GM13977 (cell line): ENCODE data around the gene NET1.
"Not testable (repeated sequence)": the region's sequence is repeated elsewhere in the genome, so short reads cannot be mapped to it uniquely, and the experiment has no call there.

Source experiments
- DNase-seq: peaks from one replicate; pipeline ENCODE4 v3.0.0; 2012; ENCODE audit warnings: low spot score
- in situ Hi-C: fragments of 300-500 bp; cut with MboI; formaldehyde crosslinking; loops from one replicate; pipeline ENCODE4 v1.12.0; 2022; ENCODE audit warnings: low sequenced_read_pairs, low pct_unique_long_range_greater_than_20kb, mixed read lengths, inconsistent platforms; ENCODE audit not compliant: unreplicated experiment
- TF ChIP-seq, protein P1 (sequence below): IDR thresholded peaks from 2 replicates; pipeline ENCODE4 v1.5.1; 2012; ENCODE audit warnings: mild to moderate bottlenecking, control low read depth; ENCODE audit not compliant: insufficient read depth; ENCODE audit errors: extremely low read depth, missing control alignments

The NET1 gene

DNA sequence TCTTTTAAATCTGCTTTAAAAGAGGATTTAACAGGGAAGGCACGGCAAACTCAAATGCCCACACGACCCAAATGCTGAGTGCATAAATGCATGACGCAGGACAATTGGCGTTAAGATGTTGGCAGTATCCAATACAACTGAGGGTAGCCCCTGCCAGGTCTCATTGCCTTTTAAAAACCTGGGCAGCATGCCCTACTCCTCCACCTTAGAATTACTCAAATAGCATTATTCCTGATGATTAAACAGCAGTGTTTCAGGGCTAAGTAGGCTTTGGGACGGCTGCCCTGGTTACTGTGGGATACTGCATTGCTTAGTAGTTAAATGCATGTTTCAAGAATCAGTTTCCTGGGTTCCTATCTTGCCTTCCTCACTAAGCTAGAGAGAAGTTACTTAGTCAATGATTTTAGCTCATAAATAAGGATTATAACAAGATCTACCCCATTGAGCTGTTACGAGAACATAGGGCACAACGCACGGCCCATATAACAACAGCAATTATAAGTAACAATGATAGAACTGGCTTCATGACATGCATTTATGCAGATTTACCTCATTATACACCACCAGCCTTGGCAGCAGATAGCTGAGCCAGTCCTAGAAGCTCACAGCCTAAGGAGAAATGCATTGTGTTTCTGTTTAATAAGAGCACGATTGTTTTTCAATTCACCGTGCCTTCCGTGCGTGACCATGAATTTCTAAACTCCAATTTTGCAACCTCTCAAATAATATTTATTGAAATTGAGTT is 15.6 kb upstream of the NET1 start:
- no peak for DNase-seq
- in situ Hi-C loops, result loop anchor here (25.0 kb wide), 1 partner anchor 559 kb away; the partner anchor contains the start of gene AKR1E2
- TF ChIP-seq, protein P1, sequence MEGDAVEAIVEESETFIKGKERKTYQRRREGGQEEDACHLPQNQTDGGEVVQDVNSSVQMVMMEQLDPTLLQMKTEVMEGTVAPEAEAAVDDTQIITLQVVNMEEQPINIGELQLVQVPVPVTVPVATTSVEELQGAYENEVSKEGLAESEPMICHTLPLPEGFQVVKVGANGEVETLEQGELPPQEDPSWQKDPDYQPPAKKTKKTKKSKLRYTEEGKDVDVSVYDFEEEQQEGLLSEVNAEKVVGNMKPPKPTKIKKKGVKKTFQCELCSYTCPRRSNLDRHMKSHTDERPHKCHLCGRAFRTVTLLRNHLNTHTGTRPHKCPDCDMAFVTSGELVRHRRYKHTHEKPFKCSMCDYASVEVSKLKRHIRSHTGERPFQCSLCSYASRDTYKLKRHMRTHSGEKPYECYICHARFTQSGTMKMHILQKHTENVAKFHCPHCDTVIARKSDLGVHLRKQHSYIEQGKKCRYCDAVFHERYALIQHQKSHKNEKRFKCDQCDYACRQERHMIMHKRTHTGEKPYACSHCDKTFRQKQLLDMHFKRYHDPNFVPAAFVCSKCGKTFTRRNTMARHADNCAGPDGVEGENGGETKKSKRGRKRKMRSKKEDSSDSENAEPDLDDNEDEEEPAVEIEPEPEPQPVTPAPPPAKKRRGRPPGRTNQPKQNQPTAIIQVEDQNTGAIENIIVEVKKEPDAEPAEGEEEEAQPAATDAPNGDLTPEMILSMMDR, result no peak

DNA sequence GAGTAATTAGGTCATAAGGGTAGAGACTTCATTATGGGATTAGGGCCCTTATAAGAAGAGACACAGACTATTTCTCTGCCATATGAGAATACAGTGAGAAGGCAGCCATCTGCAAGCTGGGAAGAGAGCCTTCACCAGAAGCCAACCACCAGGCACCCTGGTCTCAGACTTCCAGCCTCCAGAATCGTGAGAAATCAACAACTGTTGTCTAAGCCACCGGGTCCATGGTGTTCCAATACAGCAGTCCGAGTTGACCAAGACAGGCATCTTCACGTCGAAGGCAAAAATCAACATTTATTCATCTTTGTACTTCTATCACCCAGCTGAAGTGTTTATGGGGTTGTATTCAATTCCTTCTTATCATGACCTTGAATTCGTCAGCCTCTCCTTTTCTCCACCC is 13.0 kb upstream of the NET1 start:
- no peak for DNase-seq
- TF ChIP-seq, protein P1, result no peak
- in situ Hi-C loops, result loop anchor here (25.0 kb wide), 1 partner anchor 562 kb away; the partner anchor contains the start of gene AKR1E2

DNA sequence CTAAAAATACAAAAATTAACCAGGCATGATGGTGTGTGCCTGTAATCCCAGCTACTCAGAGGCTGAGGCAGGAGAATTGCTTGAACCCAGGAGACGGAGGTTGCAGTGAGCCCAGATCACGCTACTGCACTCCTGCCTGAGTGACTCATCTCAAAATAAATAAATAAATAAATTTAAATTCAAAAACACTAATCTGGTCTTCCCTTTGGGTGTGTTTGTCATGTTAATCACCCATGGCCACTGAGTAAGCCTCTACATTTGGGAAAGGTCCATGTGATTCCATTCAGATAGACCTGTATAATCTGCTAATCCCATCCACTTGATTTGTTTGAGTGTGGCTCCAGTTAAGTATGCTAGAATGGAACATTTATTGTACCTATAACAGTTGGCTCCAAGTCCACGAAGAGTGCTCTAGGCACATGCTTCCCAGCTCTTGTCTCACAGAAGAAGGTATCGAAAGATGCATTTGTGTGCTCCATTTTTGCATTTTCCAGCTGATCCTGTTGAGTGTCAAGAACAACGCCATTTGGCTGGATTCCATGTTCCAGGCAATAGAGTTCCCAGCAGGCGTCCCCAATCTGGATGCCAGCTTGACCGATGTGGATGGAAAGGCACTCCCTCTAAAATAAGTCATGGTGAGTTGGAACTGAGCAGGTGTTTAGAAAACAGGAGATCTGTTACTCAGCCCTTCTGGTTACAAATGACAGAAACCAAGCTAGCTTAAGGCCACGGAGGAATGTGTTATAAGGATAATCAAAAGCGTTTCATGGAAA is 11.7 kb upstream of the NET1 start:
- DNase-seq, result no peak
- TF ChIP-seq, protein P1, result no peak
- in situ Hi-C loops, result no loop called here

DNA sequence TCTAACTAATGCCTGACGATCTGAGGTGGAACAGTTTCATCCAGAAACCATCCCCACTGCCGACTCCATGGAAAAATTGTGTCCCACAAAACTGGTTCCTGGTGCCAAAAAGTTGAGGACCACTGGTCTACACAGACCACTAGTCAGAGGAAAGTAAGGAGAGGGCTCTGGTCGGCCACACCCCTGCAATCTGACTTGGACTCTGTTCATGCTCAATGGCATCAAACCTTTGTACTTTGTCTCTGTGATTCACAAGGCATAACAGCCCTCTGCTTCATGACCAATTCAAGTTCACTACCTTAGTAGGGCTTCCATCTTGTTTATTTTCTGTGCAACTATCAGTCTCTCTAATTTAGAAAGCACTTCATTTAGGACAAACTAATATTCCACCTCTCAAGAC is 9.6 kb upstream of the NET1 start:
- DNase-seq, result no peak
- TF ChIP-seq, protein P1, result no peak
- in situ Hi-C loops, result no loop called here

DNA sequence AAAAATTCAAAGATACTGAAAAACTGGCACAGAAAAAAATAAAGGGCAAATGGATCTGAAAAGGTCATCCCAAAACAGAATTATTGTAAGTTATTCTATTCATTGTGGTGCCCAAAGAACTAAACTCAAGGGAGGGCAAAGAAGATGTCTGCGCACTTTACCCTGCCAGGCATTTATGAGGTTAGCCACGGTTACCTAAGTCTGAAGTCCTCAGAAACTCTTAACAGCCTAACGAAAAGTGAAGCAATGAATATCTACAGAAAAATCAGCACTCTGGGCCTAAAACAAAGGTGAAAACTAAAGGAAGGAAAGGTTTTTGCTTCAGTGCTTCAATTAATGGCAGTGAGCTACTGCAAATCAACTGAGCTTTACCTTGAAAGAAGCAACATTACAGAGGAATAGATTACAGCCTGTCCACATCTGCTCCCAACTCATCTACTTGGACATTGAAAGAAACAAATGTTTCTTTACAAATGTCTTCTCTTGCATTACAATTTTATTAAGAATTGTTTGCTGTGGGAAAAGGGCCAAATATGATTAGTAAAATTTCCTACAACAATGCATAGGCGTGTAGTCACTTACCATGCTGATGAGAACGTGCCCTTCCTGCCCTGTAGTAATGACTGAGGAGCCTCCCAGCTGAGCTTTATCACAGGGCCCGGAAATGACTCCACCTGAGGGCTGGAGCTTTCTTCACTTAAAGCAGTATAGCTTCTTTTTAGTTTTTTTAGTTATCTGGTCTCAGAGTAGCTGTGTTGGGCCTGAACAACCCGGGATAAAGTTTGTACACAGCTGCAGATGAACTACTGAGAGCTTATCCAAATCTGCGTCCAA is 7.9 kb upstream of the NET1 start, which contains the start of gene TUBAL3:
TUBAL3 (minus strand) TSS at position 621 of the 834 bp plus-strand sequence; CDS start at position 585, 36 bp downstream.
- TF ChIP-seq, protein P1, result no peak
- no peak for DNase-seq
- in situ Hi-C loops, result no loop called here

DNA sequence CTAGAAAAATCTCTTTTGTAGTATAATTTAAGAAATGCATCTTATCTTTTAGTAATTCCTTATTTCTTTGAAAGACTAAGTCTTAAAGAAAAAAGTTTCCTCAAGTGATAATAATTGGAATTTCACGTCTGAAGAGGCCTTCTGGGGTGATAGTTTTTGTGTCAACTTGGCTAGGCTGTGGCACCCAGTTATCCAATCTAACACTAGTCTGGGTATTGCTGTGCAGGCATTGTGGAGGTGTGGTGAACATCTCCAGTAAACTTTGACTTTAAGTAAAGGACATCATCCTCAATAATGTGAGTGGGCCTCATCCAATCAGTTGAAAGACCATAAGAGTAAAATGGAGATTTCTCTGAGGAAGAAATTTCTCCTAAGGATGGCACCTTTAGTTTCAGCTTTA is 5.4 kb upstream of the NET1 start:
- DNase-seq, result no peak
- TF ChIP-seq, protein P1, result no peak
- in situ Hi-C loops, result no loop called here

DNA sequence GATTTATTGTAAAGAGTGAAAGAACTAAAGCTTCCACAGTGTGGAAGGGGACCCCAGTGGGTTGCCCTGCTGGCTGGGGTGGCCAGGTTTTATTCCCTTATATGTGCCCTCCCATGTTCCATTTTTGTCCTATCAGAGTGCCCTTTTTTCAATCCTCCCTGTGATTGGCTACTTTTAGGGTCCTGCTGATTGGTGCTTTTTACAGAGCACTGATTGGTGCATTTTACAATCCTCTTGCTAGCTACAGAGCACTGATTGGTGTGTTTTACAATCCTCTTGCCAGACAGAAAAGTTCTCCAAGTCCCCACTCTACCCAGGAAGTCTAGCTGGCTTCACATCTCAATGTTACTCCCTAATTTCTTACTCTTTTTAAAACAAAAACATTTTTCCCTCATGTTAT is 1.6 kb upstream of the NET1 start:
- DNase-seq, in situ Hi-C loops: not testable (repeated sequence)
